Stimulated activated CD4-positive, alpha-beta T cell treated with anti-CD3 and anti-CD28 coated beads, Interleukin-12 subunit alpha, Interleukin-12 subunit beta, amount 100 ng/mL, for 4 hours (primary cell): ENCODE measurements around the gene FGF1.

Experiments
- DNase-seq: peaks from one replicate; pipeline ENCODE4 v3.0.0-alpha.2; 2020

Gene FGF1

GRCh38 chr5:142685418-142686209 is at the start of gene FGF1:
FGF1 (minus strand) TSS chr5:142686090; CDS start chr5:142614127, 71,963 bp downstream.
- DNase-seq = no peak

- DNase-seq = no peak
Observed at GRCh38 chr5:142727735-142728047, 41.8 kb upstream of the FGF1 start.

- DNase-seq = no peak
Observed at GRCh38 chr5:142726188-142726731, 40.4 kb upstream of the FGF1 start.

- DNase-seq = no peak
Observed at GRCh38 chr5:142725231-142726187, 39.6 kb upstream of the FGF1 start.

GRCh38 chr5:142724821-142725220 is 38.9 kb upstream of the FGF1 start:
- no peak for DNase-seq

- no peak for DNase-seq
Observed at GRCh38 chr5:142722896-142723295, 37.0 kb upstream of the FGF1 start.

- no peak for DNase-seq
Observed at GRCh38 chr5:142722146-142722545, 36.3 kb upstream of the FGF1 start.

GRCh38 chr5:142720641-142721271 is 34.9 kb upstream of the FGF1 start:
- no peak for DNase-seq

- DNase-seq = no peak
Observed at GRCh38 chr5:142719836-142720370, 34.0 kb upstream of the FGF1 start.

- no peak for DNase-seq
Observed at GRCh38 chr5:142717582-142718215, 31.8 kb upstream of the FGF1 start.

GRCh38 chr5:142716963-142717362 is 31.1 kb upstream of the FGF1 start:
- DNase-seq = peak; percentile 15

- DNase-seq = no peak
Observed at GRCh38 chr5:142715291-142715690, 29.4 kb upstream of the FGF1 start.

- peak; percentile 85 for DNase-seq
Observed at GRCh38 chr5:142713121-142713706, 27.3 kb upstream of the FGF1 start.

- DNase-seq = no peak
Observed at GRCh38 chr5:142703153-142703552, 17.3 kb upstream of the FGF1 start.

GRCh38 chr5:142701673-142702311 is 15.9 kb upstream of the FGF1 start:
- DNase-seq = no peak

GRCh38 chr5:142700566-142700965 is 14.7 kb upstream of the FGF1 start:
- DNase-seq = no peak

- DNase-seq = peak; percentile 71
Observed at GRCh38 chr5:142699184-142699720, 13.4 kb upstream of the FGF1 start.

GRCh38 chr5:142698447-142699183 is 12.7 kb upstream of the FGF1 start:
- DNase-seq = no peak

- no peak for DNase-seq
Observed at GRCh38 chr5:142697356-142698255, 11.7 kb upstream of the FGF1 start.
